DMS153 treated with DMSO at 0.1 percent for 48 hours (cell line): Measurements from ENCODE around the gene CHD1.

Experiments used
- DNase-seq: peaks from one replicate; lab custom pipeline; 2025; ENCODE audit not compliant: unreplicated experiment; lab: John Stamatoyannopoulos, UW

Gene CHD1

GRCh38 chr5:98936948-98937715, 8.3 kb upstream of the CHD1 start:
- no peak for DNase-seq

- DNase-seq: no peak
These were observed 6.4 kb upstream of the CHD1 start for GRCh38 chr5:98935206-98935605.

GRCh38 chr5:98934546-98934945, 5.7 kb upstream of the CHD1 start:
- no peak for DNase-seq

- DNase-seq: no peak
These were observed 4.8 kb upstream of the CHD1 start for GRCh38 chr5:98933445-98934072.

- DNase-seq: no peak
These were observed 2.4 kb upstream of the CHD1 start for GRCh38 chr5:98930972-98931762.

- peak; percentile 34 for DNase-seq
These were observed 997 bp upstream of the CHD1 start for GRCh38 chr5:98929710-98930298.

GRCh38 chr5:98927989-98928872, 576 bp downstream of the CHD1 start:
- no peak for DNase-seq

GRCh38 chr5:98927242-98927988, 1.4 kb downstream of the CHD1 start:
- DNase-seq: no peak

GRCh38 chr5:98923966-98924365, 4.8 kb downstream of the CHD1 start:
- DNase-seq: no peak

- DNase-seq: no peak
These were observed 6.8 kb downstream of the CHD1 start for GRCh38 chr5:98921947-98922505.

GRCh38 chr5:98917433-98917832, 11.4 kb downstream of the CHD1 start:
- no peak for DNase-seq

GRCh38 chr5:98916540-98916939, 12.3 kb downstream of the CHD1 start:
- DNase-seq: no peak

- no peak for DNase-seq
These were observed 14.9 kb downstream of the CHD1 start for GRCh38 chr5:98913911-98914310.

GRCh38 chr5:98911280-98912040, 17.3 kb downstream of the CHD1 start:
- DNase-seq: no peak

- no peak for DNase-seq
These were observed 19.4 kb downstream of the CHD1 start for GRCh38 chr5:98909363-98909762.

GRCh38 chr5:98907951-98908350, 20.9 kb downstream of the CHD1 start:
- DNase-seq: no peak

GRCh38 chr5:98906756-98907355, 22.0 kb downstream of the CHD1 start:
- no peak for DNase-seq
